Astrocyte (in vitro differentiated cells and primary cell): ENCODE data around the gene EFNA1.

ENCODE experiments used
- CTCF ChIP-seq: IDR thresholded peaks from 2 replicates; pipeline ENCODE4 v1.5.1; 2011; ENCODE audit warnings: low read depth, mild to moderate bottlenecking, inconsistent platforms, low read length, moderate library complexity; ENCODE audit not compliant: insufficient read depth
- EZH2 ChIP-seq: IDR thresholded peaks from 2 replicates; pipeline ENCODE4 v1.6.1; 2012; ENCODE audit warnings: mild to moderate bottlenecking, low read length, inconsistent platforms; ENCODE audit not compliant: insufficient read depth

GRCh38 chr1:155174324-155175280 lies 46.9 kb downstream of the EFNA1 start:
- TF ChIP-seq CTCF (no peak), EZH2 (no peak)
